WTC11 (cell line): ENCODE data around the gene RBM18. TPM values are rescaled to one million over a fixed set of nuclear protein-coding genes. Genes with fewer than 3 reads are reported as not detected.

Experiments
- ATAC-seq: fragments of 200-7000 bp; cut with Tn5 transposase; 2 replicates; pipeline ENCODE4 v1.10.0; 2021; ENCODE audit warnings: mild to moderate bottlenecking, moderate library complexity
- CTCF ChIA-PET: fragments of 300-600 bp; sonication (Branson Sonifier 250); formaldehyde crosslinking; loops from one replicate; lab custom pipeline; 2021; ENCODE audit warnings: antibody characterized with exemption; lab: Charles Lee
- POLR2A ChIA-PET: fragments of 350-600 bp; sonication (Branson Sonifier 250); formaldehyde crosslinking; loops from one replicate; lab custom pipeline; 2021; ENCODE audit warnings: antibody characterized with exemption; lab: Charles Lee
- DNase-seq: peaks from one replicate; pipeline ENCODE4 v3.0.0; 2021; ENCODE audit warnings: low spot score
- H3K27ac Mint-ChIP-seq: 2 replicates; pipeline ENCODE4 v1.8.0; 2021; ENCODE audit warnings: mixed read lengths
- H3K27me3 Mint-ChIP-seq: 2 replicates; pipeline ENCODE4 v1.8.0; 2021; ENCODE audit warnings: low read depth, mild to moderate bottlenecking, moderate library complexity, mixed read lengths
- H3K36me3 Mint-ChIP-seq: 2 replicates; pipeline ENCODE4 v1.8.0; 2021; ENCODE audit warnings: mixed read lengths
- H3K4me1 Mint-ChIP-seq: 2 replicates; pipeline ENCODE4 v1.8.0; 2022; ENCODE audit warnings: mixed read lengths
- H3K4me3 Mint-ChIP-seq: 2 replicates; pipeline ENCODE4 v1.8.0; 2021; ENCODE audit warnings: mild to moderate bottlenecking, moderate library complexity, mixed read lengths
- H3K9me3 Mint-ChIP-seq: 2 replicates; pipeline ENCODE4 v1.8.0; 2021; ENCODE audit warnings: mixed read lengths
- AFF4 ChIP-seq: sonication (generic); formaldehyde crosslinking; IDR thresholded peaks from 2 replicates; pipeline ENCODE4 v1.8.1; 2023; ENCODE audit warnings: mild to moderate bottlenecking, missing genetic modification reagents, borderline replicate concordance
- AR ChIP-seq: fragments of 250-450 bp; sonication (Bioruptor Pico); IDR thresholded peaks from 2 replicates; pipeline ENCODE4 v1.9.0; 2021; ENCODE audit warnings: mild to moderate bottlenecking
- EMX1 ChIP-seq: fragments of 250-450 bp; sonication (Bioruptor Pico); IDR thresholded peaks from 2 replicates; pipeline ENCODE4 v1.8.0; 2021; ENCODE audit warnings: mild to moderate bottlenecking
- ETV6 ChIP-seq: sonication (generic); formaldehyde crosslinking; IDR thresholded peaks from 2 replicates; pipeline ENCODE4 v1.8.1; 2022; ENCODE audit warnings: mild to moderate bottlenecking, missing genetic modification reagents
- FOXJ3 ChIP-seq: sonication (generic); formaldehyde crosslinking; IDR thresholded peaks from 2 replicates; pipeline ENCODE4 v1.9.0; 2021; ENCODE audit warnings: missing genetic modification reagents, mild to moderate bottlenecking, borderline replicate concordance
- HMGA2 ChIP-seq: fragments of 250-450 bp; sonication (Bioruptor Pico); IDR thresholded peaks from 2 replicates; pipeline ENCODE4 v1.4.0; 2021; ENCODE audit warnings: mild to moderate bottlenecking, moderate library complexity
- NR1H2 ChIP-seq: sonication (generic); formaldehyde crosslinking; IDR thresholded peaks from 2 replicates; pipeline ENCODE4 v1.9.0; 2021; ENCODE audit warnings: mild to moderate bottlenecking, moderate library complexity, missing genetic modification reagents
- PREB ChIP-seq: sonication (generic); formaldehyde crosslinking; IDR thresholded peaks from 2 replicates; pipeline ENCODE4 v1.8.1; 2022; ENCODE audit warnings: mild to moderate bottlenecking, missing genetic modification reagents, moderate library complexity, borderline replicate concordance
- TEAD4 ChIP-seq: sonication (generic); formaldehyde crosslinking; IDR thresholded peaks from 2 replicates; pipeline ENCODE4 v1.8.0; 2022; ENCODE audit warnings: mild to moderate bottlenecking, missing genetic modification reagents
- ZBTB21 ChIP-seq: sonication (generic); formaldehyde crosslinking; IDR thresholded peaks from 2 replicates; pipeline ENCODE4 v1.8.1; 2023; ENCODE audit warnings: mild to moderate bottlenecking, missing genetic modification reagents, borderline replicate concordance
- ZNF317 ChIP-seq: sonication (generic); formaldehyde crosslinking; IDR thresholded peaks from 2 replicates; pipeline ENCODE4 v1.8.1; 2023; ENCODE audit warnings: low read depth, mild to moderate bottlenecking, moderate library complexity, missing genetic modification reagents, borderline replicate concordance
- ZNF396 ChIP-seq: fragments of 250-450 bp; sonication (Bioruptor Pico); IDR thresholded peaks from 2 replicates; pipeline ENCODE4 v1.8.0; 2021; ENCODE audit warnings: mild to moderate bottlenecking, moderate library complexity, borderline replicate concordance
- ZSCAN18 ChIP-seq: fragments of 250-450 bp; sonication (Bioruptor Pico); IDR thresholded peaks from 2 replicates; pipeline ENCODE4 v2.1.2; 2022; ENCODE audit warnings: mild to moderate bottlenecking, moderate library complexity
- total RNA-seq: library from RNA; stranded (reverse); gene quantifications from 3 replicates; pipeline ENCODE4 v1.2.3, GENCODE V29; 2021
- TF ChIP-seq, protein P1 (sequence below): sonication (generic); formaldehyde crosslinking; IDR thresholded peaks from 2 replicates; pipeline ENCODE4 v1.8.0; 2022; ENCODE audit warnings: missing genetic modification reagents
- TF ChIP-seq, protein P2 (sequence below): sonication (generic); formaldehyde crosslinking; IDR thresholded peaks from 2 replicates; pipeline ENCODE4 v1.8.1; 2023; ENCODE audit warnings: mild to moderate bottlenecking, missing genetic modification reagents, moderate library complexity
- TF ChIP-seq, protein P3 (sequence below): sonication (generic); formaldehyde crosslinking; IDR thresholded peaks from 2 replicates; pipeline ENCODE4 v1.8.0; 2023; ENCODE audit warnings: missing genetic modification reagents, mild to moderate bottlenecking, borderline replicate concordance
- TF ChIP-seq, protein P4 (sequence below): sonication (generic); formaldehyde crosslinking; IDR thresholded peaks from 2 replicates; pipeline ENCODE4 v1.8.1; 2022; ENCODE audit warnings: missing genetic modification reagents, borderline replicate concordance

Gene RBM18
- total RNA-seq, 1 experiment from 2014 or later = 11.4 TPM

- ChIA-PET CTCF (no interaction called here), POLR2A (no interaction called here)
- H3K4me1 Mint-ChIP-seq = no peaks in the 10 kb centered on the region
- H3K27ac Mint-ChIP-seq = no peak overlapping the region
- no peaks in the 10 kb centered on the region for H3K27me3 Mint-ChIP-seq
- no peak overlapping the region for H3K4me3 Mint-ChIP-seq
- H3K9me3 Mint-ChIP-seq = no peaks in the 10 kb centered on the region
- TF ChIP-seq HMGA2 (CRISPR knock-in tag) (no peak), ZNF317 (CRISPR knock-in tag) (no peak), AFF4 (CRISPR knock-in tag) (no peak), ZBTB21 (CRISPR knock-in tag) (no peak), ZSCAN18 (CRISPR knock-in tag) (no peak), FOXJ3 (no peak), ZNF396 (no peak), NR1H2 (CRISPR knock-in tag) (no peak), TEAD4 (CRISPR knock-in tag) (no peak), PREB (CRISPR knock-in tag) (no peak), ETV6 (CRISPR knock-in tag) (no peak), AR (CRISPR knock-in tag) (no peak), EMX1 (CRISPR knock-in tag) (no peak)
- TF ChIP-seq, protein P1, sequence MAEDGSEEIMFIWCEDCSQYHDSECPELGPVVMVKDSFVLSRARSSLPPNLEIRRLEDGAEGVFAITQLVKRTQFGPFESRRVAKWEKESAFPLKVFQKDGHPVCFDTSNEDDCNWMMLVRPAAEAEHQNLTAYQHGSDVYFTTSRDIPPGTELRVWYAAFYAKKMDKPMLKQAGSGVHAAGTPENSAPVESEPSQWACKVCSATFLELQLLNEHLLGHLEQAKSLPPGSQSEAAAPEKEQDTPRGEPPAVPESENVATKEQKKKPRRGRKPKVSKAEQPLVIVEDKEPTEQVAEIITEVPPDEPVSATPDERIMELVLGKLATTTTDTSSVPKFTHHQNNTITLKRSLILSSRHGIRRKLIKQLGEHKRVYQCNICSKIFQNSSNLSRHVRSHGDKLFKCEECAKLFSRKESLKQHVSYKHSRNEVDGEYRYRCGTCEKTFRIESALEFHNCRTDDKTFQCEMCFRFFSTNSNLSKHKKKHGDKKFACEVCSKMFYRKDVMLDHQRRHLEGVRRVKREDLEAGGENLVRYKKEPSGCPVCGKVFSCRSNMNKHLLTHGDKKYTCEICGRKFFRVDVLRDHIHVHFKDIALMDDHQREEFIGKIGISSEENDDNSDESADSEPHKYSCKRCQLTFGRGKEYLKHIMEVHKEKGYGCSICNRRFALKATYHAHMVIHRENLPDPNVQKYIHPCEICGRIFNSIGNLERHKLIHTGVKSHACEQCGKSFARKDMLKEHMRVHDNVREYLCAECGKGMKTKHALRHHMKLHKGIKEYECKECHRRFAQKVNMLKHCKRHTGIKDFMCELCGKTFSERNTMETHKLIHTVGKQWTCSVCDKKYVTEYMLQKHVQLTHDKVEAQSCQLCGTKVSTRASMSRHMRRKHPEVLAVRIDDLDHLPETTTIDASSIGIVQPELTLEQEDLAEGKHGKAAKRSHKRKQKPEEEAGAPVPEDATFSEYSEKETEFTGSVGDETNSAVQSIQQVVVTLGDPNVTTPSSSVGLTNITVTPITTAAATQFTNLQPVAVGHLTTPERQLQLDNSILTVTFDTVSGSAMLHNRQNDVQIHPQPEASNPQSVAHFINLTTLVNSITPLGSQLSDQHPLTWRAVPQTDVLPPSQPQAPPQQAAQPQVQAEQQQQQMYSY (CRISPR knock-in tag) = no peak
- TF ChIP-seq, protein P2, sequence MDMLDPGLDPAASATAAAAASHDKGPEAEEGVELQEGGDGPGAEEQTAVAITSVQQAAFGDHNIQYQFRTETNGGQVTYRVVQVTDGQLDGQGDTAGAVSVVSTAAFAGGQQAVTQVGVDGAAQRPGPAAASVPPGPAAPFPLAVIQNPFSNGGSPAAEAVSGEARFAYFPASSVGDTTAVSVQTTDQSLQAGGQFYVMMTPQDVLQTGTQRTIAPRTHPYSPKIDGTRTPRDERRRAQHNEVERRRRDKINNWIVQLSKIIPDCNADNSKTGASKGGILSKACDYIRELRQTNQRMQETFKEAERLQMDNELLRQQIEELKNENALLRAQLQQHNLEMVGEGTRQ (CRISPR knock-in tag) = no peak
- TF ChIP-seq, protein P3, sequence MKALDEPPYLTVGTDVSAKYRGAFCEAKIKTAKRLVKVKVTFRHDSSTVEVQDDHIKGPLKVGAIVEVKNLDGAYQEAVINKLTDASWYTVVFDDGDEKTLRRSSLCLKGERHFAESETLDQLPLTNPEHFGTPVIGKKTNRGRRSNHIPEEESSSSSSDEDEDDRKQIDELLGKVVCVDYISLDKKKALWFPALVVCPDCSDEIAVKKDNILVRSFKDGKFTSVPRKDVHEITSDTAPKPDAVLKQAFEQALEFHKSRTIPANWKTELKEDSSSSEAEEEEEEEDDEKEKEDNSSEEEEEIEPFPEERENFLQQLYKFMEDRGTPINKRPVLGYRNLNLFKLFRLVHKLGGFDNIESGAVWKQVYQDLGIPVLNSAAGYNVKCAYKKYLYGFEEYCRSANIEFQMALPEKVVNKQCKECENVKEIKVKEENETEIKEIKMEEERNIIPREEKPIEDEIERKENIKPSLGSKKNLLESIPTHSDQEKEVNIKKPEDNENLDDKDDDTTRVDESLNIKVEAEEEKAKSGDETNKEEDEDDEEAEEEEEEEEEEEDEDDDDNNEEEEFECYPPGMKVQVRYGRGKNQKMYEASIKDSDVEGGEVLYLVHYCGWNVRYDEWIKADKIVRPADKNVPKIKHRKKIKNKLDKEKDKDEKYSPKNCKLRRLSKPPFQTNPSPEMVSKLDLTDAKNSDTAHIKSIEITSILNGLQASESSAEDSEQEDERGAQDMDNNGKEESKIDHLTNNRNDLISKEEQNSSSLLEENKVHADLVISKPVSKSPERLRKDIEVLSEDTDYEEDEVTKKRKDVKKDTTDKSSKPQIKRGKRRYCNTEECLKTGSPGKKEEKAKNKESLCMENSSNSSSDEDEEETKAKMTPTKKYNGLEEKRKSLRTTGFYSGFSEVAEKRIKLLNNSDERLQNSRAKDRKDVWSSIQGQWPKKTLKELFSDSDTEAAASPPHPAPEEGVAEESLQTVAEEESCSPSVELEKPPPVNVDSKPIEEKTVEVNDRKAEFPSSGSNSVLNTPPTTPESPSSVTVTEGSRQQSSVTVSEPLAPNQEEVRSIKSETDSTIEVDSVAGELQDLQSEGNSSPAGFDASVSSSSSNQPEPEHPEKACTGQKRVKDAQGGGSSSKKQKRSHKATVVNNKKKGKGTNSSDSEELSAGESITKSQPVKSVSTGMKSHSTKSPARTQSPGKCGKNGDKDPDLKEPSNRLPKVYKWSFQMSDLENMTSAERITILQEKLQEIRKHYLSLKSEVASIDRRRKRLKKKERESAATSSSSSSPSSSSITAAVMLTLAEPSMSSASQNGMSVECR = no peak
- TF ChIP-seq, protein P4, sequence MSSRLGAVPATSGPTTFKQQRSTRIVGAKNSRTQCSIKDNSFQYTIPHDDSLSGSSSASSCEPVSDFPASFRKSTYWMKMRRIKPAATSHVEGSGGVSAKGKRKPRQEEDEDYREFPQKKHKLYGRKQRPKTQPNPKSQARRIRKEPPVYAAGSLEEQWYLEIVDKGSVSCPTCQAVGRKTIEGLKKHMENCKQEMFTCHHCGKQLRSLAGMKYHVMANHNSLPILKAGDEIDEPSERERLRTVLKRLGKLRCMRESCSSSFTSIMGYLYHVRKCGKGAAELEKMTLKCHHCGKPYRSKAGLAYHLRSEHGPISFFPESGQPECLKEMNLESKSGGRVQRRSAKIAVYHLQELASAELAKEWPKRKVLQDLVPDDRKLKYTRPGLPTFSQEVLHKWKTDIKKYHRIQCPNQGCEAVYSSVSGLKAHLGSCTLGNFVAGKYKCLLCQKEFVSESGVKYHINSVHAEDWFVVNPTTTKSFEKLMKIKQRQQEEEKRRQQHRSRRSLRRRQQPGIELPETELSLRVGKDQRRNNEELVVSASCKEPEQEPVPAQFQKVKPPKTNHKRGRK = no peak
- TF ChIP-seq, all 79 proteins: peak for 0
- ATAC-seq (no peak), DNase-seq (no peak)
- H3K36me3 Mint-ChIP-seq = peaks cover 17% of the 10 kb centered on the region
Observed at GRCh38 chr9:122314165-122314564, 49.5 kb upstream of the RBM18 start.
